NT2/D1 (cell line): ENCODE data around the gene SCNN1B.

Experiments
- DNase-seq: peaks from one replicate; pipeline ENCODE4 v3.0.0-alpha.2; 2011; ENCODE audit warnings: low read depth, low spot score
- H3K27me3 ChIP-seq: 2 replicates; pipeline ENCODE4 v1.6.0; 2011; ENCODE audit warnings: mild to moderate bottlenecking; ENCODE audit not compliant: insufficient read length, insufficient read depth
- H3K36me3 ChIP-seq: 2 replicates; pipeline ENCODE4 v1.6.1; 2011; ENCODE audit warnings: mild to moderate bottlenecking, low read length, mixed read lengths; ENCODE audit not compliant: insufficient read depth, insufficient read length
- H3K4me1 ChIP-seq: 2 replicates; pipeline ENCODE4 v1.5.1; 2011; ENCODE audit not compliant: insufficient read depth, insufficient read length
- H3K4me3 ChIP-seq: 2 replicates; pipeline ENCODE4 v1.5.1; 2011; ENCODE audit warnings: low read depth; ENCODE audit not compliant: insufficient read length
- H3K9ac ChIP-seq: 2 replicates; pipeline ENCODE4 v1.6.0; 2011; ENCODE audit warnings: low read depth; ENCODE audit not compliant: insufficient read length
- H3K9me3 ChIP-seq: 2 replicates; pipeline ENCODE4 v1.5.1; 2011; ENCODE audit warnings: mild to moderate bottlenecking, low read length; ENCODE audit not compliant: insufficient read depth
- SUZ12 ChIP-seq: IDR thresholded peaks from 2 replicates; pipeline ENCODE4 v1.6.1; 2011; ENCODE audit not compliant: insufficient read length, insufficient read depth; ENCODE audit errors: extremely low read depth
- YY1 ChIP-seq: IDR thresholded peaks from 2 replicates; pipeline ENCODE4 v1.6.1; 2011; ENCODE audit not compliant: insufficient read length, insufficient read depth
- ZNF274 ChIP-seq: IDR thresholded peaks from 2 replicates; pipeline ENCODE4 v1.6.1; 2011; ENCODE audit warnings: mild to moderate bottlenecking, low read depth, low read length

Gene SCNN1B

GRCh38 chr16:23323224-23324030 lies 21.3 kb downstream of the SCNN1B start:
- Histone ChIP-seq H3K4me1 (peaks cover 13% of the 10 kb centered on the region), H3K27me3 (no peaks in the 10 kb centered on the region), H3K36me3 (no peaks in the 10 kb centered on the region), H3K4me3 (no peak overlapping the region), H3K9me3 (no peaks in the 10 kb centered on the region), H3K9ac (no peak overlapping the region)
- DNase-seq = no peak
- TF ChIP-seq ZNF274 = no peak
- no peak for TF ChIP-seq YY1
- TF ChIP-seq SUZ12 = no peak

- H3K4me3 ChIP-seq = no peak overlapping the region
- H3K27me3 ChIP-seq = no peaks in the 10 kb centered on the region
- TF ChIP-seq SUZ12 (no peak), YY1 (no peak), ZNF274 (no peak)
- no peaks in the 10 kb centered on the region for H3K9me3 ChIP-seq
- peaks cover 13% of the 10 kb centered on the region for H3K4me1 ChIP-seq
- no peak overlapping the region for H3K9ac ChIP-seq
- H3K36me3 ChIP-seq = no peaks in the 10 kb centered on the region
- no peak for DNase-seq
Measured at GRCh38 chr16:23324727-23325126, 22.6 kb downstream of the SCNN1B start.

- no peak for DNase-seq
- no peak overlapping the region for H3K9ac ChIP-seq
- H3K36me3 ChIP-seq = no peaks in the 10 kb centered on the region
- TF ChIP-seq SUZ12 (no peak), ZNF274 (no peak), YY1 (no peak)
- no peak overlapping the region for H3K4me3 ChIP-seq
- H3K27me3 ChIP-seq = no peaks in the 10 kb centered on the region
- H3K9me3 ChIP-seq = no peaks in the 10 kb centered on the region
- H3K4me1 ChIP-seq = peaks cover 2% of the 10 kb centered on the region
Measured at GRCh38 chr16:23327836-23328235, 25.7 kb downstream of the SCNN1B start.

GRCh38 chr16:23330161-23330560 lies 28.1 kb downstream of the SCNN1B start:
- Histone ChIP-seq H3K9ac (no peak overlapping the region), H3K27me3 (no peaks in the 10 kb centered on the region), H3K36me3 (no peaks in the 10 kb centered on the region), H3K9me3 (no peaks in the 10 kb centered on the region), H3K4me1 (peaks cover 4% of the 10 kb centered on the region), H3K4me3 (no peak overlapping the region)
- TF ChIP-seq ZNF274 (no peak), SUZ12 (no peak), YY1 (no peak)
- DNase-seq = no peak

- Histone ChIP-seq H3K9ac (no peak overlapping the region), H3K4me1 (peaks cover 4% of the 10 kb centered on the region), H3K36me3 (no peaks in the 10 kb centered on the region), H3K9me3 (no peaks in the 10 kb centered on the region), H3K27me3 (no peaks in the 10 kb centered on the region), H3K4me3 (no peak overlapping the region)
- TF ChIP-seq ZNF274 (no peak), SUZ12 (no peak), YY1 (no peak)
- no peak for DNase-seq
Measured at GRCh38 chr16:23330583-23331249, 28.6 kb downstream of the SCNN1B start.

- Histone ChIP-seq H3K9ac (no peak overlapping the region), H3K4me1 (peaks cover 4% of the 10 kb centered on the region), H3K36me3 (no peaks in the 10 kb centered on the region), H3K4me3 (no peak overlapping the region), H3K9me3 (no peaks in the 10 kb centered on the region), H3K27me3 (no peaks in the 10 kb centered on the region)
- TF ChIP-seq SUZ12 = no peak
- TF ChIP-seq YY1 = no peak
- TF ChIP-seq ZNF274 = no peak
- DNase-seq = no peak
Measured at GRCh38 chr16:23333034-23333579, 31.0 kb downstream of the SCNN1B start.

- Histone ChIP-seq H3K4me1 (peaks cover 4% of the 10 kb centered on the region), H3K27me3 (no peaks in the 10 kb centered on the region), H3K9ac (no peak overlapping the region), H3K9me3 (no peaks in the 10 kb centered on the region), H3K36me3 (no peaks in the 10 kb centered on the region), H3K4me3 (no peak overlapping the region)
- TF ChIP-seq ZNF274 (no peak), YY1 (no peak), SUZ12 (no peak)
- DNase-seq = no peak
Measured at GRCh38 chr16:23333831-23334456, 31.8 kb downstream of the SCNN1B start.
